SK-N-SH (cell line): ENCODE data around the gene MCTP2.

Source experiments
- ELF1 ChIP-seq: IDR thresholded peaks from 2 replicates; pipeline ENCODE4 v1.4.0; 2012
- FOXM1 ChIP-seq: IDR thresholded peaks from 2 replicates; pipeline ENCODE4 v1.4.0; 2012; ENCODE audit warnings: low read depth, mild to moderate bottlenecking
- JUND ChIP-seq: IDR thresholded peaks from 2 replicates; pipeline ENCODE4 v1.4.0; 2012
- RAD21 ChIP-seq: IDR thresholded peaks from 2 replicates; pipeline ENCODE4 v1.6.1; 2012; ENCODE audit warnings: mild to moderate bottlenecking, low read length
- TCF12 ChIP-seq: IDR thresholded peaks from 2 replicates; pipeline ENCODE4 v1.4.0; 2012
- YY1 ChIP-seq: IDR thresholded peaks from 2 replicates; pipeline ENCODE4 v1.4.0; 2012; ENCODE audit warnings: low read depth, mild to moderate bottlenecking
- TF ChIP-seq, protein P1 (sequence below): fragments of 200-600 bp; sonication (generic); IDR thresholded peaks from 2 replicates; pipeline ENCODE4 v1.6.1; 2017; ENCODE audit warnings: antibody characterized with exemption, mild to moderate bottlenecking, moderate library complexity
- TF ChIP-seq, protein P2 (sequence below): IDR thresholded peaks from 2 replicates; pipeline ENCODE4 v1.6.1; 2012; ENCODE audit warnings: mild to moderate bottlenecking, low read depth, low read length, moderate library complexity

- TF ChIP-seq RAD21 (no peak), YY1 (no peak), ELF1 (no peak), JUND (no peak), FOXM1 (no peak), TCF12 (no peak)
- TF ChIP-seq, protein P1, sequence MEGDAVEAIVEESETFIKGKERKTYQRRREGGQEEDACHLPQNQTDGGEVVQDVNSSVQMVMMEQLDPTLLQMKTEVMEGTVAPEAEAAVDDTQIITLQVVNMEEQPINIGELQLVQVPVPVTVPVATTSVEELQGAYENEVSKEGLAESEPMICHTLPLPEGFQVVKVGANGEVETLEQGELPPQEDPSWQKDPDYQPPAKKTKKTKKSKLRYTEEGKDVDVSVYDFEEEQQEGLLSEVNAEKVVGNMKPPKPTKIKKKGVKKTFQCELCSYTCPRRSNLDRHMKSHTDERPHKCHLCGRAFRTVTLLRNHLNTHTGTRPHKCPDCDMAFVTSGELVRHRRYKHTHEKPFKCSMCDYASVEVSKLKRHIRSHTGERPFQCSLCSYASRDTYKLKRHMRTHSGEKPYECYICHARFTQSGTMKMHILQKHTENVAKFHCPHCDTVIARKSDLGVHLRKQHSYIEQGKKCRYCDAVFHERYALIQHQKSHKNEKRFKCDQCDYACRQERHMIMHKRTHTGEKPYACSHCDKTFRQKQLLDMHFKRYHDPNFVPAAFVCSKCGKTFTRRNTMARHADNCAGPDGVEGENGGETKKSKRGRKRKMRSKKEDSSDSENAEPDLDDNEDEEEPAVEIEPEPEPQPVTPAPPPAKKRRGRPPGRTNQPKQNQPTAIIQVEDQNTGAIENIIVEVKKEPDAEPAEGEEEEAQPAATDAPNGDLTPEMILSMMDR = no peak
- TF ChIP-seq, protein P2, sequence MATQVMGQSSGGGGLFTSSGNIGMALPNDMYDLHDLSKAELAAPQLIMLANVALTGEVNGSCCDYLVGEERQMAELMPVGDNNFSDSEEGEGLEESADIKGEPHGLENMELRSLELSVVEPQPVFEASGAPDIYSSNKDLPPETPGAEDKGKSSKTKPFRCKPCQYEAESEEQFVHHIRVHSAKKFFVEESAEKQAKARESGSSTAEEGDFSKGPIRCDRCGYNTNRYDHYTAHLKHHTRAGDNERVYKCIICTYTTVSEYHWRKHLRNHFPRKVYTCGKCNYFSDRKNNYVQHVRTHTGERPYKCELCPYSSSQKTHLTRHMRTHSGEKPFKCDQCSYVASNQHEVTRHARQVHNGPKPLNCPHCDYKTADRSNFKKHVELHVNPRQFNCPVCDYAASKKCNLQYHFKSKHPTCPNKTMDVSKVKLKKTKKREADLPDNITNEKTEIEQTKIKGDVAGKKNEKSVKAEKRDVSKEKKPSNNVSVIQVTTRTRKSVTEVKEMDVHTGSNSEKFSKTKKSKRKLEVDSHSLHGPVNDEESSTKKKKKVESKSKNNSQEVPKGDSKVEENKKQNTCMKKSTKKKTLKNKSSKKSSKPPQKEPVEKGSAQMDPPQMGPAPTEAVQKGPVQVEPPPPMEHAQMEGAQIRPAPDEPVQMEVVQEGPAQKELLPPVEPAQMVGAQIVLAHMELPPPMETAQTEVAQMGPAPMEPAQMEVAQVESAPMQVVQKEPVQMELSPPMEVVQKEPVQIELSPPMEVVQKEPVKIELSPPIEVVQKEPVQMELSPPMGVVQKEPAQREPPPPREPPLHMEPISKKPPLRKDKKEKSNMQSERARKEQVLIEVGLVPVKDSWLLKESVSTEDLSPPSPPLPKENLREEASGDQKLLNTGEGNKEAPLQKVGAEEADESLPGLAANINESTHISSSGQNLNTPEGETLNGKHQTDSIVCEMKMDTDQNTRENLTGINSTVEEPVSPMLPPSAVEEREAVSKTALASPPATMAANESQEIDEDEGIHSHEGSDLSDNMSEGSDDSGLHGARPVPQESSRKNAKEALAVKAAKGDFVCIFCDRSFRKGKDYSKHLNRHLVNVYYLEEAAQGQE = no peak
Measured at GRCh38 chr15:94485148-94485719, 253.9 kb downstream of the MCTP2 start.
